Stimulated activated CD4-positive, alpha-beta T cell treated with anti-CD3 and anti-CD28 coated beads, Interleukin-2, amount 100 ng/mL, for 24 hours (primary cell): ENCODE results near the gene OBP2B.

Experiments used
- DNase-seq, 2 donors: peaks; one replicate each; pipeline ENCODE4 v3.0.0-alpha.2; 2020

OBP2B gene

GRCh38 chr9:133165452-133165730, 43.7 kb downstream of the OBP2B start:
- no peak for DNase-seq

- DNase-seq, result no peak
These were observed 44.9 kb downstream of the OBP2B start for GRCh38 chr9:133164191-133164590.

GRCh38 chr9:133163504-133164172, 45.4 kb downstream of the OBP2B start, which contains the start of gene GBGT1:
TSS of gene GBGT1 (minus strand) at chr9:133163914. CDS start at chr9:133162412, 1,502 bp downstream.
- DNase-seq, result peak in 1 of 2 donors; percentile 57

GRCh38 chr9:133162861-133163503, 46.1 kb downstream of the OBP2B start:
- no peak for DNase-seq

GRCh38 chr9:133161547-133161950, 47.5 kb downstream of the OBP2B start:
- DNase-seq, result no peak

- peak in 1 of 2 donors; percentile 43 for DNase-seq
These were observed 48.1 kb downstream of the OBP2B start for GRCh38 chr9:133160742-133161546.

GRCh38 chr9:133158695-133159094, 50.4 kb downstream of the OBP2B start:
- DNase-seq, result no peak
